Effector memory CD8-positive, alpha-beta T cell (primary cell): ENCODE measurements around the gene KCTD3.

Experiments used
- ATAC-seq: fragments of 150-1000 bp; cut with Tn5 transposase; replicated peaks from 2 replicates; pipeline ENCODE4 v1.10.0; 2021; ENCODE audit warnings: mild to moderate bottlenecking, moderate library complexity
- DNase-seq, 3 experiments: peaks; one replicate each; pipeline ENCODE4 v3.0.0; 2021
- H3K27ac Mint-ChIP-seq, 2 donors: one replicate each; pipeline ENCODE4 v1.8.0; 2022; ENCODE audit warnings: mild to moderate bottlenecking in 2 of 2, mixed read lengths in 2 of 2, moderate library complexity in 2 of 2
- H3K27me3 Mint-ChIP-seq, 2 donors: one replicate each; pipeline ENCODE4 v1.8.0; 2022; ENCODE audit warnings: mixed read lengths in 2 of 2
- H3K36me3 Mint-ChIP-seq: one replicate; pipeline ENCODE4 v1.8.0; 2022; ENCODE audit warnings: mild to moderate bottlenecking, moderate library complexity, mixed read lengths; ENCODE audit not compliant: insufficient read depth
- H3K4me1 Mint-ChIP-seq, 2 donors: one replicate each; pipeline ENCODE4 v1.8.0; 2022; ENCODE audit warnings: low read depth in 2 of 2, mixed read lengths in 2 of 2
- H3K4me3 Mint-ChIP-seq, 2 donors: one replicate each; pipeline ENCODE4 v1.8.0; 2022; ENCODE audit warnings: mild to moderate bottlenecking in 2 of 2, mixed read lengths in 2 of 2, moderate library complexity in 2 of 2
- H3K9me3 Mint-ChIP-seq, 2 donors: one replicate each; pipeline ENCODE4 v1.8.0; 2022; ENCODE audit warnings: mixed read lengths in 2 of 2
- total RNA-seq, 9 experiments: gene quantifications; one replicate each; lab custom pipeline; 2026; lab: John Stamatoyannopoulos, UW

Gene KCTD3
- total RNA-seq: 0.11 to 4.3 (median 0.39) reads per million in 9 experiments

DNA sequence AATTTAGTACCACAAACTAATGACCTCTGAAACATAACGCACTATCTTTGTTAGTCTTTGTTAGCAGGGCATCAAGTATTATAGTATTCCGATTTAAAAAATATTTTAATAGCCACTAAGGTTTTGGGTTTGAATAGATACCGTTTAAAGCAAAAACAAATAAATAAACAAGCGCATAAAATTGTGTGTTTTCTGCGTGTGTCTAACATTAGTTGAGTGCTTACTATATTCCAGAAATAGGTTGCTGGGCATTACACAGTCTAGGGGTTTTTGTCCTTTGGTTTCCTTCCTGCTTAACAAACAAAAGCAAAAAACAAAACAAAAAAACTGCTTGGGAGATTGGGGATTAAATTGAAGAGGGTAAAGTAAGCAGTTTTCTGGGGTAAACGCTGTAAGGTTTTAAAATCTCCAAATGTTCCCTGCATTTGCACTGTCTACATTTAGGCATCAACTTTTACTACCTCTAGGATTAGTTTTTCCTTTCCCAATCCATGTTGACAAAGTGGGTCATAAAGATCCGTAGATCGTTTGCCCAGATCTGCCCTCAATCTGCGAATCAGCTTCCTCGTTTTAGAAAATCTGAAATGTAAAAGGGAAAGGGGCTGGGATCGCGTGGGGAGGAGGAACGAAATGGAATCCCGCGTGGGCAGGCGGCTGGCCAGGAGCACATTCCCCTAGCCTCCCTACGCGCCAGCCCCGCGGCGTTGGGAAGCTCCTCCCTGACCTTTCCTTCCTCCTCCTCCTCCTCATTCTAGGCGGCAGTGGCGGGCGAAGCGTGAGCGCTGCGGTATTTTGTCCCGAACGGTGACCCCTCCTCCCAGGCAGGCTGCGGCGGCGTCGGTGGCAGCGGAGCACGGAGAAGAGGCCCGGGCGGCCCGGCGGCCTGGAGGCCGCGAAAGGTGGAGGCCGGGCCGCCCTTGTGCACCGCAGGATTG, at the start of gene KCTD3:
Gene KCTD3 (plus strand): TSS at position 749 of the 935 bp plus-strand sequence. CDS start 382 bp downstream, outside the sequence.
- H3K9me3 Mint-ChIP-seq: peaks cover 0 to 3% of the 10 kb centered on the region in 2 donors
- peaks cover 0 to 3% of the 10 kb centered on the region in 2 donors for H3K4me1 Mint-ChIP-seq
- no peak within 1 kb of the TSS for H3K27ac Mint-ChIP-seq
- H3K27me3 Mint-ChIP-seq: peaks cover 14 to 20% of the 10 kb centered on the region in 2 donors
- H3K36me3 Mint-ChIP-seq: no peaks in the 10 kb centered on the region
- peak within 1 kb of the TSS; percentile 76 to 79 for H3K4me3 Mint-ChIP-seq
- ATAC-seq (no peak), DNase-seq (no peak)

DNA sequence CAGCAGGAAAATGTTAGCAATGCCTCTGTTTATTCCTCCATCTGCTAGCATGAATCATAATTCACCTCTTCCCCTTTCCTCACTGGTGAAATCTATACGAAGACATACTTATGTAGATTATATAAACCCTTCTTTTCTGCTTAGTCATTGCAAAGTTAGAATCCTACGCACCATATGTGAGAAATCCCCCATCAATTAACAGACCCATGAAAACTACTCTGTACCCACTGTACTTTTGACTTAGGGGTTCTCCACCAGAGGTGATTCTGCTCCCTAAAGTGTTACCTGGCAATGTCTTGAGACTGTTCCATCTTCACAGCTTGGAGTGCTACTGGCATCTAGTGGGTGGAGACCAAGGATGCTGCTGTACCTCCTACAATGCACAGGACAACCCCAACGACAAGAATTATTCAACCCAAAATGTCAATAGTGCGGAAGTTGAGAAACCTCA, 49.6 kb upstream of the KCTD3 start:
- no peak overlapping the region for H3K27ac Mint-ChIP-seq
- H3K27me3 Mint-ChIP-seq: no peaks in the 10 kb centered on the region
- H3K9me3 Mint-ChIP-seq: peaks cover 0 to 7% of the 10 kb centered on the region in 2 donors
- DNase-seq: no peak
- ATAC-seq: no peak
- no peaks in the 10 kb centered on the region for H3K4me1 Mint-ChIP-seq
- H3K36me3 Mint-ChIP-seq: peaks cover 4% of the 10 kb centered on the region
- no peak overlapping the region for H3K4me3 Mint-ChIP-seq

DNA sequence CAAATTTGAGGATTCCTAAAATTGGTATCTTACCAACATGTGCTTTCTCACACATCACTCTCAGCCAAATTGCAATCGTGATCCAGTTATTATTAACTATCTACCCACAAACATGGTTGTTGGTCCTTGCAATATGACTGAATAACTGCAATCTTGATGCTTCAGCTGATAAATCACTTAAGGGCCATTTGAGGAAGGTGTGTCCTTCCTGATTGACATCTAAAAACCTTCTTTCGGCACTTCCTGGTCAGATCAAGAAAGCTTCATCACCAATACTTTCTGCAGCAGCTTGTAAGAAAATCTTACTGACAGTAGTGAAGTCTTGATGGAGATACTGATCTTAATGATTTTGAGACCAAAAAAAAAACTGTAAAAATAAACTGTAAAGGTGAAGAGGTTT, 48.5 kb upstream of the KCTD3 start:
- DNase-seq (no peak), ATAC-seq (no peak)
- Mint-ChIP-seq H3K9me3 (peaks cover 0 to 4% of the 10 kb centered on the region in 2 donors), H3K27ac (no peak overlapping the region), H3K4me3 (no peak overlapping the region), H3K4me1 (no peaks in the 10 kb centered on the region), H3K27me3 (no peaks in the 10 kb centered on the region), H3K36me3 (peaks cover 4% of the 10 kb centered on the region)

DNA sequence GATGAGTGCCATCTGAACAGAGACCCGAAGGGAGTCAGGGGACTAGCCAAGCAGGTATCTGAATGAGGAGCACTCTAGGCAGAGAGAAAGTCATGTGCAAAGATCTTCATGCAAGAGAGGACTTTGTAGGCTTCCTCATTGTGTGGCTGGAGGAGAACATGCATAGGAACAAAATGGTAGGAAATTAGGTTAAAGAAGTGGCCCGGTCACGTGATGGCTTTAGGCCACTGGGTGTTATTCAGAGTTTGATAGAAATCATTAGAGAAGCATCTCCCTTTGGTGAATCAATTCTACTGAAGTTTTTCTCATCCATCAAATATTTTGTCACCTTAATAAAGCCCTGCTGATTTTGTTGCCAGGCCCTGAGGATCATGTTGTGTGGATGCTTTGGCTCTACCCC, 45.8 kb upstream of the KCTD3 start:
- H3K27ac Mint-ChIP-seq: no peak overlapping the region
- no peaks in the 10 kb centered on the region for H3K36me3 Mint-ChIP-seq
- ATAC-seq: no peak
- no peaks in the 10 kb centered on the region for H3K27me3 Mint-ChIP-seq
- no peak for DNase-seq
- peaks cover 0 to 2% of the 10 kb centered on the region in 2 donors for H3K9me3 Mint-ChIP-seq
- no peaks in the 10 kb centered on the region for H3K4me1 Mint-ChIP-seq
- H3K4me3 Mint-ChIP-seq: no peak overlapping the region

DNA sequence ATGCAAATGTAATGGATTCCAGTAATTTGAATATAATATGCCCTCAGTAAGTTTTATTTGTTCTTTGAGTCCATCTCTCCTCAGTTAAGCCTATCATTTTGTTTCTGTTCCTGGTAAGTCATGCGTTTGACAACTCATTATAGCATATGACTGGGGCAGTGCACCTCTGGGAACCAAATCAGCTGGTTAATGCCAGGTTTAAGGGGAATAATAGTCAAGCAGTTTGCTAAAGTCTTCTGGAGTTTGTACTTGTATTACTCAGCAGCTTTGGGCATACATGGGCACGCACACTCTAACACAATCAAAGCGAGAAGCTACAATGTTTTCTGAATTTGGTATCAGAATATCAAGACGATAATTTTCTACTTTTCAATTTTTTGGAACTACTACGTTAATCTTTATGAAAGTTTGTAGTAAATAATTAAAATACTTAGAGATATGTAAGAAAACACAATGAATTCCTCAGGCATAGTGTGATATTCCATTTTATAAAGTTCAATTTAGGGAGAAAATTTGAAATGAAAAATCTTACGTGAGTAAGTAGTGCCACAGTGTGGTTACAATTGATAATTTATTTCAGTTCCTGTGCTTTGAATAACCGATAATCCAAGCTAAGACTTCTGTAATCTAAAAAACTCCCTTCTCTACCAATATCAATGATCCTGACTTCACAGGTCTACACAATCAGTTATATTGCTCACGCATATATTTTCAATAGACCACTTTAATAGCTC, 43.8 kb upstream of the KCTD3 start:
- Mint-ChIP-seq H3K4me1 (no peaks in the 10 kb centered on the region), H3K36me3 (no peaks in the 10 kb centered on the region), H3K4me3 (no peak overlapping the region), H3K27ac (no peak overlapping the region), H3K27me3 (no peaks in the 10 kb centered on the region), H3K9me3 (peaks cover 0 to 2% of the 10 kb centered on the region in 2 donors)
- DNase-seq: no peak
- no peak for ATAC-seq

DNA sequence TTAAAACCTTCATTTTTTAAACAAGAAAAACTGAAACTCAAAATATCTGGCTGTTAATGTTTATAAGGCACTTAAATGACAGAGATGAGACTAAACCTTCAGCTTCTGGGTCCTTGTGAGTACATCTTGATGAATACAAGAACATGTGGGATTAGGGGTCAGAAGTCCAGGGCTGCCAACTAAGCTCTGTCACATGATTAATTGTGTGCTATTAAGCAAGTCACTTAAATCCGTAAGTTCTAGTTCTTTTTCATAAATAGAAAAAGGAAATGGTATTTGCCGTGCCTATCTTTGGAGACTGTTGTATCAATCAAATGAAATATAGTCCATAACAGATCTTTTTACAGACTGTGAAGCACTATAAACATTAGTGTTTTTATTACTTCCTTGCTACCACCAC, 43.2 kb upstream of the KCTD3 start:
- Mint-ChIP-seq H3K4me3 (no peak overlapping the region), H3K36me3 (no peaks in the 10 kb centered on the region), H3K4me1 (no peaks in the 10 kb centered on the region), H3K27ac (no peak overlapping the region), H3K9me3 (peaks cover 0 to 2% of the 10 kb centered on the region in 2 donors), H3K27me3 (no peaks in the 10 kb centered on the region)
- ATAC-seq: no peak
- DNase-seq: no peak

DNA sequence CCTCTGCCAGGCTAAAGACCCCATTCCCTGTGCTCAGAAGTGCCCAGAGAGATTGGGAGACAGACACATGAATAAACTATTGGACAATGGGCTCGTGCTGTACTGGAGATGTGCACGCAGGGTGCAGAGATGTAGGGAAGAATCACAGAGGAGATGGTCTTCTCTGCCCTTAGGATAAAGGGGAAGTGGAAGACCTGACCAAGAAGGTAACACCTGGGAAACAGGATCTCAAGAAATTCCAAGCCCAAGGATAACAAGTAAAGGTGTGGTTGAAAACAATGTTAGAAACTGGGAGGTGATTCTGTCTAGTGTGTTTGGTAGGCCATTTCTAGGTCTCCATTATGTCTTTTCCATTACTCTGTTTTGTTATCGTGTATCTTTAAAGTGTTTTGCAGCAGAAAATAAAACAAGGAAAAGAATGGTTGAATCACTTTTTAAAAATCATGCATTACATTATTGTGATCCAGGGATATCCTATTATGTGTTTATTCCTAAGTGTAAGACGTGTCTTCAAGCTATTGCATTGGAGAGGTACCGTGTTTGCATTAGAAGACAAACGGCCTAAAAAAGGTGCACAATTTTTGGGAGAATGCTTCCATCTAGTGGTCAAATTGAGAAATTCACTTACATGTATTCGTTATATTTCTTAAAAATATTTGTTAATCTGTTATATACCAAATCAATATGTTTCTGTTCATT, 40.8 kb upstream of the KCTD3 start:
- H3K4me3 Mint-ChIP-seq: no peak overlapping the region
- no peaks in the 10 kb centered on the region for H3K9me3 Mint-ChIP-seq
- no peaks in the 10 kb centered on the region for H3K4me1 Mint-ChIP-seq
- ATAC-seq (no peak), DNase-seq (no peak)
- no peak overlapping the region for H3K27ac Mint-ChIP-seq
- no peaks in the 10 kb centered on the region for H3K36me3 Mint-ChIP-seq
- H3K27me3 Mint-ChIP-seq: no peaks in the 10 kb centered on the region

DNA sequence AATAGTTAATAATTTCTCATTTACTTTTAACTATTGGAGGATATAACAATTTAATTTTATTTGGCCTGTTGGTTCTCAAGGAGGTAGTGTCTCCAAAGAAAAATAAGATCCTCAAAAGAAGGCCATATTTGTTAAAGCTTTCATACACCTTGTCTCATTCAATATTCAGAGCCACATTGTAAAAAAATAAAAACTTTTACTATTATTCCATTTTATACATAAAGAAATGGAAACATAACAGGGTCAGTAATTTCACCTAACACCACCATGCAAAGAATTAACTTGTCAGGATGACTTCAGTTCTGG, 40.3 kb upstream of the KCTD3 start:
- no peak for DNase-seq
- no peak overlapping the region for H3K27ac Mint-ChIP-seq
- no peaks in the 10 kb centered on the region for H3K36me3 Mint-ChIP-seq
- no peak overlapping the region for H3K4me3 Mint-ChIP-seq
- no peaks in the 10 kb centered on the region for H3K4me1 Mint-ChIP-seq
- H3K27me3 Mint-ChIP-seq: no peaks in the 10 kb centered on the region
- no peaks in the 10 kb centered on the region for H3K9me3 Mint-ChIP-seq
- no peak for ATAC-seq

DNA sequence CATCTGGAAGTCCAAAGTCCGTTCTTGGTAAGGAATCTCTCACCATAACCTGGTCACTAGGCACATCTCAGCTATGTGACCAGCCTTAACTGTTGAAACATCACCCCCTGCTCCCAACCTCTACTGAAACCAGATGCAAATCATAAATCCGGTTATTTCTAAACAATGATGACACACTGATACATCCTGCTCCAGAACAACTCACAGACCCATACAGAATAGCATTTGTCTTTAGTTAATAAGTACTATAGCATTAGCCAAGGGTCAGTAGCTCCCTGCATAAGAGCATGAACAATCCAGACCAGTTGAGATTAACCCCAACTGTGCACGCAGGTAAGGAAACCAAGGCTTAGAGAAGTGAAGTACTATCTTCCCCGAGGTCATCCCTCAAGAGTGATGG, 38.0 kb upstream of the KCTD3 start:
- Mint-ChIP-seq H3K4me3 (no peak overlapping the region), H3K27ac (no peak overlapping the region), H3K27me3 (no peaks in the 10 kb centered on the region), H3K4me1 (no peaks in the 10 kb centered on the region), H3K9me3 (peaks cover 0 to 7% of the 10 kb centered on the region in 2 donors), H3K36me3 (no peaks in the 10 kb centered on the region)
- DNase-seq (no peak), ATAC-seq (no peak)

DNA sequence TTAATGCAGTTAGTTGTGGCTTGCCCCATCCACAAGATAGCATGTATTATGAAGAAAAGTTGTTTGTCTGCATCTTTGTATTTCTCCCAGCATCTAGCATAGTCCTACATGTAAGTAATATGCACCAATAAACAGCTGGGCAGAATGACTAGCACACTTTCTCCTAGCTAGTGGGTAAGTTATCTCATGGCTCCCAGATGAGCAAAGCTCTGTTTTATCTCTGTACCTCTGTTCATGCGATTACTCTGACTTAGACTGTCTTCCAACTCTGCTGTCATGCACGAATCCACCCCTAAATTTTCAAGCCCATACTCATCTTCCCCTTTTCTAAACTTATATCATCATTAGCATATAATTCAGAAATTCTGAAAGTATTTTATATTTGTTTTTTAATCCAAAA, 37.5 kb upstream of the KCTD3 start:
- H3K36me3 Mint-ChIP-seq: no peaks in the 10 kb centered on the region
- H3K4me3 Mint-ChIP-seq: no peak overlapping the region
- DNase-seq: no peak
- no peak overlapping the region for H3K27ac Mint-ChIP-seq
- ATAC-seq: no peak
- no peaks in the 10 kb centered on the region for H3K27me3 Mint-ChIP-seq
- H3K9me3 Mint-ChIP-seq: peaks cover 0 to 7% of the 10 kb centered on the region in 2 donors
- no peaks in the 10 kb centered on the region for H3K4me1 Mint-ChIP-seq

DNA sequence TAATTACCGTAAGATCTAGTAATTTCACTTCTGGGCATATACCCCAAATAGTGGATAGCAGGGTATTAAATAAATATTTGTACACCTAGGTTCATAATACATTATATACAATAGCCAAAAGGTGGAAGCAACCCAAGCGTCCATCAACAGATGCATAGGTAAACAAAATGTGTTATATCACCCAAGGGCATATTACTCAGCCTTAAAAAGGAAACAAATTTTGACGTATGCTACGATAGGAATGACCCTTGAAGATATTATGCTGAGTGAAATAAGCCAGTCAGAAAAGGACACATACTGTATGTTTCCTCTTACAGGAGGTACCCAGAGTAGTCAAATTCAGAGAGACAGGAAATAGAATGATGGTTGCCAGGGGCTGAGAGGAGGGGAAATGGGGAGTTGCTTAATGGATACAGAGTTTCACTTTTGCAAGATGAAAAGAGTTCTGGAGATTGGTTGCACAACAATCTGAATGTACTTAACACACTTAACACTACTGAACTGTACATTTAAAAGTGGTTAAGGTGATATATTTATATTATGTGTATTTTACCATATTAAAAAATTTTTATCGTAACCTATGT, 36.6 kb upstream of the KCTD3 start:
- Mint-ChIP-seq H3K9me3 (peaks cover 0 to 7% of the 10 kb centered on the region in 2 donors), H3K4me3 (no peak overlapping the region), H3K4me1 (no peaks in the 10 kb centered on the region), H3K27me3 (no peaks in the 10 kb centered on the region), H3K27ac (no peak overlapping the region), H3K36me3 (no peaks in the 10 kb centered on the region)
- ATAC-seq (no peak), DNase-seq (no peak)

DNA sequence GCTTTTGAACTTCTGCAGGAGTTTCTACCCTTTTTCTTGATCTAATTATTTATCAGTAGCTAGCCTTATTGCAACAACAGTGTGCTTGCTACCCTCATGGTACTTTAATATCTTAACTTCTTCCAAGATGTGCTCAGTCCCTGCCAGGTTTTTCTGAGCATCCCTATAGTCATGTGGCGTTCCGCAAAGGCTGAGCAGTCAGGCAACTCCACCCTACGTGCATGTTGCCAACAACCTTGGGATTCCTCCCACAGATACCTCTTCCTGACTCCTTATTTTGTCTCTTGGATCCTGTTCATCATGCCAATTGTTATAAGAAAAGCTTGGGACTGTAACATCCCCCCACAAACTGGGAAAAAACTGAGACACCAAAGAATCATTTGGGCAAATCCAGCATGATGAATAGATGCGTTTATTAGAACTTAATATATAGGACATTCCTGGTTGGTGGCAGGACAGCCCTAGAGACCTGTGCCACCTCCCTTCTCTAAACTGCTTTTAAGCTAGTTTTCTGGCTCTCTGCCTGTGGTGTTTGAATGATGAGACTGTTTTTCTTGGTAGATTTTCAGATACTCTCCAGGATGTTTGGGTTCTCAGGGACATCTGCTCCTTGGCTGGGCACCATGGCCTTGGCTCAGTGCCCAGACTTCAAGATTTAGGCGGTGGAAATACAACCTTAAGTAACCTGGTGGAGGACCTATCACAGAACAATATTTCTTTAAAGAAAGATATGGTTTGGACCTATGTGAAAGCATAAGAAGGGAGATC, 27.1 kb upstream of the KCTD3 start:
- no peaks in the 10 kb centered on the region for H3K4me1 Mint-ChIP-seq

More for the DNA sequence above, 27.1 kb upstream of the KCTD3 start:
- H3K27me3 Mint-ChIP-seq: no peaks in the 10 kb centered on the region
- H3K36me3 Mint-ChIP-seq: no peaks in the 10 kb centered on the region
- ATAC-seq (no peak), DNase-seq (no peak)
- H3K9me3 Mint-ChIP-seq: no peaks in the 10 kb centered on the region
- H3K27ac Mint-ChIP-seq: no peak overlapping the region
- no peak overlapping the region for H3K4me3 Mint-ChIP-seq
